ENCODE results near the gene ENTPD5.

DNA sequence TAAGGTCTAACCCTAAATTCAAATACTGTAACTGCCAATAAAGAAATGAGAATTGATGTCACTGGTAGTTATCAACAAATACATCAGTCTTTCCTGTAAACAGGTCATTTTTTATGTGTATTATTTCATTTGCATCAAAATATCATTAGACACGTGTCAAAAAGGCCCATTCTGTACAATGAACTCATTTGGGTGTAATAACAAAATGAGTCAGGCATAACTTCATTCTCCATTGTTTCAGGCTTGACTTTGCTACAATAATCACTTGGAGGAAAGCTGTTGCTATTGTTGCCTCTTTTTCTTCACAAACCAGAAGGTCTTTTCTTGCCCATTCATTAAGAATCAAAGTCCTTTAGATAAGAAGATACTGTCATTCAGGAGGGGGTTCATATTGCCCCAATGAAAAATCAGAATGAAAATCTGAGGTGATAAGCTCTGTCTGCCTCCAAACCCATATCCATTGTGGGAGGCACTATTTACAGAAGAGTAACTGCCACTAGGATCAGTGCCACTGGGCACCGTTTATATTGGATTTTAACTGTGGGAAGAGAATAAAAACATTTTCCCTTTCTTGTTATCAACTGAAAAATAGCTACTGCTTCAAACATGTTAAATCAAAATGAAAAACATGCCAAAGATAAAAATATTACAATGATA lies 10.1 kb downstream of the ENTPD5 start:
- TF ChIP-seq, protein P1, sequence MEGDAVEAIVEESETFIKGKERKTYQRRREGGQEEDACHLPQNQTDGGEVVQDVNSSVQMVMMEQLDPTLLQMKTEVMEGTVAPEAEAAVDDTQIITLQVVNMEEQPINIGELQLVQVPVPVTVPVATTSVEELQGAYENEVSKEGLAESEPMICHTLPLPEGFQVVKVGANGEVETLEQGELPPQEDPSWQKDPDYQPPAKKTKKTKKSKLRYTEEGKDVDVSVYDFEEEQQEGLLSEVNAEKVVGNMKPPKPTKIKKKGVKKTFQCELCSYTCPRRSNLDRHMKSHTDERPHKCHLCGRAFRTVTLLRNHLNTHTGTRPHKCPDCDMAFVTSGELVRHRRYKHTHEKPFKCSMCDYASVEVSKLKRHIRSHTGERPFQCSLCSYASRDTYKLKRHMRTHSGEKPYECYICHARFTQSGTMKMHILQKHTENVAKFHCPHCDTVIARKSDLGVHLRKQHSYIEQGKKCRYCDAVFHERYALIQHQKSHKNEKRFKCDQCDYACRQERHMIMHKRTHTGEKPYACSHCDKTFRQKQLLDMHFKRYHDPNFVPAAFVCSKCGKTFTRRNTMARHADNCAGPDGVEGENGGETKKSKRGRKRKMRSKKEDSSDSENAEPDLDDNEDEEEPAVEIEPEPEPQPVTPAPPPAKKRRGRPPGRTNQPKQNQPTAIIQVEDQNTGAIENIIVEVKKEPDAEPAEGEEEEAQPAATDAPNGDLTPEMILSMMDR (IDR thresholded peaks at IDR 0.05; ENCODE audit: poor library complexity, severe bottlenecking), result no peak
- no peak for TF ChIP-seq EP300 (conservative IDR thresholded peaks at IDR 0.05; ENCODE audit: poor library complexity, severe bottlenecking)
- TF ChIP-seq POLR2AphosphoS5 (IDR thresholded peaks at IDR 0.05), result no peak
- TF ChIP-seq TAF1 (IDR thresholded peaks at IDR 0.05; ENCODE audit: low read depth), result no peak
- TF ChIP-seq SMC3 (conservative IDR thresholded peaks at IDR 0.05; ENCODE audit: poor library complexity), result no peak
